ENCODE data around the gene CHD9. TPM values are rescaled to one million over a fixed set of nuclear protein-coding genes. Genes with fewer than 3 reads are reported as not detected.
"Not testable (repeated sequence)": the region's sequence is repeated elsewhere in the genome, so short reads cannot be mapped to it uniquely, and the experiment has no call there.

The CHD9 gene
- total RNA-seq, 2 experiments from 2014 or later: 12.7 to 14.0 TPM

DNA sequence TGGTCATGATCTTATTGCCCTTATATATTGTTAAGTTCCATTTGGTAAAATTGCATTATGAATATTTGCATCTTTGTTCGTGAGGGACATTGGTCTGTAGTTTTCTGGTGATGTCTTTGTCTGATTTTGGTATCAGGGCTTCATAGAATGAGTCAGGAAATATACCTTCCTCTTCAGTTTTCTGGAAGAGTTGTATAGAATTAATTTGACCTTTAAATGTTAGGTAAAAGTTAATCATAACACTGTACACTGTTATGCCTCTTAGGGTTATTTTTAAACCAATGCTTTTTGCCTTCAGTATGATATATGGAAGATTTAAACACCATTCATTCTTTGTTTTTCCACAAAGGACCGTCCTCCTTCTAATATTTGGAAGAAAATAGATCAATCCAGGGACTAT lies 180.0 kb downstream of the CHD9 start:
- Mint-ChIP-seq H3K4me3 (no peak overlapping the region), H3K9me3 (no peaks in the 10 kb centered on the region), H3K27me3 (no peaks in the 10 kb centered on the region), H3K36me3 (peaks cover 18% of the 10 kb centered on the region), H3K4me1 (peaks cover 5% of the 10 kb centered on the region), H3K27ac (no peak overlapping the region)
- DNase-seq: no peak

DNA sequence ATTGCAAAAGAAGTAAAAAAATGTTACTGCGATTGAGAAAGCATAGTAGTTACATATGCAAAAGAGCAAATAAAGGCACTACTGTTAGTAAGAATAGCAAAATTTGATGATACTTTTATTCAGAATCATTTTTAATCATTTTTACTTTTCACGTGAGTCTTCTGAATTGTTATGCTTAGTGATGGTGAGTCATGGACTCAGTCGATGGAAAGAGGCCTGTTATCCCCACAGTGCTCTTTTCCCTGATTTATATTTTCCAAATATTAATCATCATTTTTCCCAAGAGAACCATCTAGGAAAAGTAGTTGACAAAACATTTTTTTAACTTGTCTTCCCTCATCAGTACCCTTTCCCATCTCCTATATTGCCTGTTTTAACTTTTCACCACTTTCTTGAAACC lies 181.1 kb downstream of the CHD9 start:
- Mint-ChIP-seq H3K9me3 (no peaks in the 10 kb centered on the region), H3K27me3 (no peaks in the 10 kb centered on the region), H3K4me1 (peaks cover 5% of the 10 kb centered on the region), H3K36me3 (peaks cover 16% of the 10 kb centered on the region), H3K27ac (no peak overlapping the region), H3K4me3 (no peak overlapping the region)
- DNase-seq: no peak

DNA sequence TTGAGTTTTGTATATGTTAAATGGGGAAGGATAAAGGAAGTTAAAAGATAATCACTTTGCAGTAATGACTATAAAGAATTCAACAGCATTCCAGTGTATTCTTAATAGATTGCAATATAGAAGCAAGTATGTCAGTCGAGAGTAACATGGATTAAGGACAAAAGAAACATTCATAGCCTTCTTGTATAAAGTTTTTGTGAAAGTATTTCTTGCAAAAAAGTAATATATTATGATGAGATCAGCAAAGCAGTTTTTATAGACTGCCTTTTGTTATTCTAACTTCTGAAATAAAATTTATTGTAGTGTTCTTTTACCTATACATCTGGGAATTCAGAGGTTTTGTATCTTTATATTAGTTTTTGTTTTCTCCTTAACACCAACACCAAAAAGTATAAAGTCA lies 194.5 kb downstream of the CHD9 start:
- Mint-ChIP-seq H3K27me3 (no peaks in the 10 kb centered on the region), H3K4me1 (no peaks in the 10 kb centered on the region), H3K27ac (no peak overlapping the region)

DNA sequence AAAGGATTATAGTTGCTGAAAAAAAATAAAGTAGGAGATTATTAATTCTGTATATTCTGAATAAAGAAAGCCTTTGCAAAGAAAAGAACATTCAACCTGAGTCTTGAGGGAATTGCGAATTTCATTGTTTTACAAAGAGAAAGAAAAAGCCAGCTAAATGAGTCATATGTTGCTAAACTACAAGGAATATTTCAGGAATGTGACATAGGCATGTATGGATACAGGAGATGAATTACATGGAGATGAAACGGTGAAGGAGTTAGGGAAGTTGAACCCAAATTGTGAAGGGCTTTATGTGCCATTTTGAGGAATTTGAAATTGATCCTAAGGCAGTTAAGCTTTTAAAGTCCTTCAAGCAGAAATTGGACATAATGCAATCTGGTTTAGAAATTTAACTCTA lies 202.2 kb downstream of the CHD9 start:
- H3K27me3 Mint-ChIP-seq: no peaks in the 10 kb centered on the region
- no peaks in the 10 kb centered on the region for H3K4me1 Mint-ChIP-seq
- peaks cover 37% of the 10 kb centered on the region for H3K36me3 Mint-ChIP-seq
- H3K4me3 Mint-ChIP-seq: no peak overlapping the region
- H3K9me3 Mint-ChIP-seq: peaks cover 1% of the 10 kb centered on the region
- DNase-seq: no peak
- no peak overlapping the region for H3K27ac Mint-ChIP-seq

More for the DNA sequence above, 194.5 kb downstream of the CHD9 start:
- no peak for DNase-seq
- H3K9me3 Mint-ChIP-seq: no peaks in the 10 kb centered on the region
- no peak overlapping the region for H3K4me3 Mint-ChIP-seq
- peaks cover 23% of the 10 kb centered on the region for H3K36me3 Mint-ChIP-seq

DNA sequence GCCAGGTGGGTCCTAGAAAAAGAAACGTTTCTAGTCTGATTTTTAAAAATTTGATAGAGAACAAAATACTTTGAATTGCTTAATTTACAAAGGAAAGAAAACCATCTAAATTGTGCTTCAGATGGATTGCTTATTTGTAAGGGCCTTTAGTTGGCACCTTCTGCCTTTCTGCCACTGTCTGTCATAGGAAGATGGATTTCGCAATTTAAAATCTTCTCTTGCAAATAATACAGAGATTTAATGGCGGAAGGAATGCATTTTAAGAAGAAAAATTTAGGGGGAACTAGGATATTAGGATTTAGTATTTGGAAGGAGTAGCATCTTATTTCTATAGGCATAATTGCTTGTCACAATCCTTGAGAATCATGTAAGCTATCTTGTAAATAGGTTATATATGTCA lies 204.0 kb downstream of the CHD9 start:
- Mint-ChIP-seq H3K4me1 (no peaks in the 10 kb centered on the region), H3K27ac (no peak overlapping the region), H3K4me3 (no peak overlapping the region), H3K27me3 (no peaks in the 10 kb centered on the region), H3K9me3 (peaks cover 1% of the 10 kb centered on the region), H3K36me3 (peaks cover 32% of the 10 kb centered on the region)
- DNase-seq: no peak

DNA sequence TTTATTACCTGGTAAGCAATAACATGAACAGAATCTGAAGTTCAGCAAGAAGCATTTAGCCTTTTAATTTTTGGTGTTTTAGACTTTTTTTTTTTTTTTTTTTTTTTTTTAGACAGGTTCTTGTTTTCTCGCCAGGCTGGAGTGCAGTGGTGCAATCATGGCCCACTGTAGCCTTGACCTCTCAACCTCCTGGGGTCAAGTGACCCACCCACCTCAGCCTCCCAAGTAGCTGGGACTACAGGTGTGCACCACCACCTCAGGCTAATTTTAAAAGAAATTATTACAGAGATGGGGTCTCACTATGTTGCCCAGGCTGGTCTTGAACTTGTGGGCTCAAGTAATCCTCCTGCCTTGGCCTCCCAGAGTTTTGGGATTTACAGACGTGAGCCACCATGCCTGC lies 206.5 kb downstream of the CHD9 start:
- peaks cover 29% of the 10 kb centered on the region for H3K36me3 Mint-ChIP-seq
- DNase-seq: no peak
- peaks cover 1% of the 10 kb centered on the region for H3K9me3 Mint-ChIP-seq
- no peak overlapping the region for H3K4me3 Mint-ChIP-seq
- no peaks in the 10 kb centered on the region for H3K4me1 Mint-ChIP-seq
- no peaks in the 10 kb centered on the region for H3K27me3 Mint-ChIP-seq
- H3K27ac Mint-ChIP-seq: no peak overlapping the region

DNA sequence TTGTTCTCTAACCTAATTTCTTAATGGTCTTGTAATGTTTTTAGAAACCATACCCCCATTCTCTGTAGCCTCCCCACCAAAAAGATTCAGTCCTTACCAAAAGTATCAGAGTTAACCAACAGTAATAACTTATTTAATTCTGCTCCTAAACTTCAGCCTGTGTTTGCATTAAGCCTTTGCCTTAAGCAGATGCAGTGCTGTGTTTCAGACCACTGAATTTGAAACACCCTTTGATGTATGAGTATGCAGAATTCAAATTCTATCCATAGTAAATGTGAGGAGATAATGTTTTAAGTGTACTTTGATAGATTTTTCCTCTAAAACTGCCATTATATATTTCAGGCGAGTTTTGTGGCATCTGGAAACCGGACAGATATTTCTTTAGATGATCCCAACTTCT lies 207.9 kb downstream of the CHD9 start:
- no peaks in the 10 kb centered on the region for H3K27me3 Mint-ChIP-seq
- peaks cover 20% of the 10 kb centered on the region for H3K36me3 Mint-ChIP-seq
- no peak overlapping the region for H3K27ac Mint-ChIP-seq
- H3K9me3 Mint-ChIP-seq: peaks cover 1% of the 10 kb centered on the region
- H3K4me1 Mint-ChIP-seq: no peaks in the 10 kb centered on the region
- no peak overlapping the region for H3K4me3 Mint-ChIP-seq
- DNase-seq: no peak

DNA sequence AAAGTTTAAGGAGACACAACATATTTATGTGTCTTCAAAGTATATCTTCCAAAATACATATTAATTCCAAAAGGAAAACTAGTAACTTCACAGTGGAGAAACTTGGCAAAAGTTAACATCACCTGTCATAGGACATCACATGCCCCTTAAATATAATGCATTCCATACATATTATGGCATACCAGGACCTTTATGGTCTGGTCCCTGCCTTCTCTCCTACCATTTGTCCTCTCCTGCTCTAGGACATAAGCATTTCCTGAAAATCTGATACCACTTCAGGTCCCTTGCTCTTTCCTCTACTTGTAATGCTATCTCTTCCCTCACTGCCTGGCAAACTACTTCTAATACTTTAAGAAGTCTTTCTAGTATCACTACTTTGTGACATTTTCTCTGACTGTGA lies 211.4 kb downstream of the CHD9 start:
- Mint-ChIP-seq H3K27me3 (no peaks in the 10 kb centered on the region), H3K27ac (no peak overlapping the region), H3K9me3 (no peaks in the 10 kb centered on the region), H3K36me3 (peaks cover 6% of the 10 kb centered on the region), H3K4me3 (no peak overlapping the region), H3K4me1 (no peaks in the 10 kb centered on the region)
- DNase-seq: no peak

DNA sequence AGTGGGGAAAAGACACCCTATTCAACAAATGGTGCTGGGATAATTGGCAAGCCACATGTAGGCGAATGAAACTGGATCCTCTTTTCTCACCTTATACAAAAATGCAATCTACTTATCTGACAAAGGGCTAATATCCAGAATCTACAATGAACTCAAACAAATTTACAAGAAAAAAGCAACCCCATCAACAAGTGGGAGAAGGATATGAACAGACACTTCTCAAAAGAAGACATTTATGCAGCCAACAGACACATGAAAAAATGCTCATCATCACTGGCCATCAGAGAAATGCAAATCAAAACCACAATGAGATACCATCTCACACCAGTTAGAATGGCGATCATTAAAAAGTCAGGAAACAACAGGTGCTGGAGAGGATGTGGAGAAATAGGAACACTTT lies 223.7 kb downstream of the CHD9 start:
- not testable (repeated sequence) for H3K4me1 Mint-ChIP-seq, H3K9me3 Mint-ChIP-seq, H3K4me3 Mint-ChIP-seq, DNase-seq, H3K27ac Mint-ChIP-seq, H3K27me3 Mint-ChIP-seq
- H3K36me3 Mint-ChIP-seq: peaks cover 14% of the 10 kb centered on the region

DNA sequence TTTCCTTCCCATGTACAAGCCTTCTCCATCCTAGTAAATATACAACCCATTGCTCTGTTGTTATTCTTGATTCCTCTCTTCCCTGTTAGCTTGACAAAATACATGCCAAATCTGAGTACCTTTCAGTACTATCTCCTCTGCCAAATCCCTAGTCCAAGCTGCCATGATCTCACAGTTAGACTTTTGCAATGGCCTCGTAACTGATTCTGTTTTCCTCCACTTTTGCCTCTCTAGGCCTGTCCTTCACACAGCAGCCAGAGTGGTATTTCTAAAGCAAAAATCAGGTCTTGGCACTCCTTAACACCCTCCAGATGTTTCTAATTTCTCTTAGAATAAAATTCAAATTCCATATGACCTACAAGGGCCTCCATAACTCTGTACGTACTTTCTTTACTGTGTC lies 226.5 kb downstream of the CHD9 start:
- peaks cover 9% of the 10 kb centered on the region for H3K36me3 Mint-ChIP-seq
- no peaks in the 10 kb centered on the region for H3K27me3 Mint-ChIP-seq
- no peak for DNase-seq
- no peak overlapping the region for H3K27ac Mint-ChIP-seq
- no peaks in the 10 kb centered on the region for H3K4me1 Mint-ChIP-seq
- H3K9me3 Mint-ChIP-seq: peaks cover 2% of the 10 kb centered on the region
- no peak overlapping the region for H3K4me3 Mint-ChIP-seq

DNA sequence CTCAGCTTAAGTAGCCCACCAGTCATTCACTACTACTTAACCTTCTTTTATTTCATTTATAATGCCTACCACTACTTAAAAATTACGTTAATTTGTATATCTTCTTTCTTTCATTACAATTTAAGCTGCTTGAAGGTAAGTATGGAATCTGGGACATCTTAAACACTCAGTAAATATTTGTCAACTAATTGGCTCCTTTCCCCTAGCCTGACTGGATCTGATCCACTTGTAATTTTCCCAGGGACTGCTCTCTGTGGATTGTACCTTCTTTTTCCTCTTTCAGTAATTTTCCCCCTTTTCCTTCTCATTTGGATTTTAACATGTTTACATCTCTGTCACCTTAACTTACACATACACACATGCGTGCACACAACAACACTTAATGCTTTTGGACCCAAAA lies 227.1 kb downstream of the CHD9 start:
- H3K9me3 Mint-ChIP-seq: peaks cover 2% of the 10 kb centered on the region
- H3K36me3 Mint-ChIP-seq: peaks cover 9% of the 10 kb centered on the region
- no peaks in the 10 kb centered on the region for H3K27me3 Mint-ChIP-seq
- no peaks in the 10 kb centered on the region for H3K4me1 Mint-ChIP-seq
- H3K27ac Mint-ChIP-seq: no peak overlapping the region
- DNase-seq: no peak
- no peak overlapping the region for H3K4me3 Mint-ChIP-seq

DNA sequence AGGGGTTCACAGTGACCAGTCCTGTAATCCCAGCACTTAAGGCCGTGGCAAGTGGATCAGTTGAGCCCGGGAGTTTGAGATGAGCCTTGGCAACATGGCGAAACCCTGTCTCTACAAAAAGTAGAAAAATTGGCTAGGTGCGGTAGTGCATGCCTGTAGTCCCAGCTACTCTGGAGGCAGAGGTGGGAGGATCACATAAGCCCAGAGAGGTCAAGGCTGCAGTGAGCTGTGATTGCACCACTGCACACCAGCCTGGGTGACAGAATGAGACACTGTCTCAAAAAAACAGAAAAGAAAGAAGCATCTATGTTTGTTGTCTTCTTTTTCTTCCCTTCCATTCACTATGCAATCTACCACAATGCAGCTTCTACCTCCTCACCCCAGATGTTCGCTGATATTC lies 227.5 kb downstream of the CHD9 start:
- DNase-seq: no peak
- Mint-ChIP-seq H3K27ac (no peak overlapping the region), H3K27me3 (no peaks in the 10 kb centered on the region), H3K9me3 (peaks cover 2% of the 10 kb centered on the region), H3K4me1 (no peaks in the 10 kb centered on the region), H3K36me3 (peaks cover 9% of the 10 kb centered on the region), H3K4me3 (no peak overlapping the region)

DNA sequence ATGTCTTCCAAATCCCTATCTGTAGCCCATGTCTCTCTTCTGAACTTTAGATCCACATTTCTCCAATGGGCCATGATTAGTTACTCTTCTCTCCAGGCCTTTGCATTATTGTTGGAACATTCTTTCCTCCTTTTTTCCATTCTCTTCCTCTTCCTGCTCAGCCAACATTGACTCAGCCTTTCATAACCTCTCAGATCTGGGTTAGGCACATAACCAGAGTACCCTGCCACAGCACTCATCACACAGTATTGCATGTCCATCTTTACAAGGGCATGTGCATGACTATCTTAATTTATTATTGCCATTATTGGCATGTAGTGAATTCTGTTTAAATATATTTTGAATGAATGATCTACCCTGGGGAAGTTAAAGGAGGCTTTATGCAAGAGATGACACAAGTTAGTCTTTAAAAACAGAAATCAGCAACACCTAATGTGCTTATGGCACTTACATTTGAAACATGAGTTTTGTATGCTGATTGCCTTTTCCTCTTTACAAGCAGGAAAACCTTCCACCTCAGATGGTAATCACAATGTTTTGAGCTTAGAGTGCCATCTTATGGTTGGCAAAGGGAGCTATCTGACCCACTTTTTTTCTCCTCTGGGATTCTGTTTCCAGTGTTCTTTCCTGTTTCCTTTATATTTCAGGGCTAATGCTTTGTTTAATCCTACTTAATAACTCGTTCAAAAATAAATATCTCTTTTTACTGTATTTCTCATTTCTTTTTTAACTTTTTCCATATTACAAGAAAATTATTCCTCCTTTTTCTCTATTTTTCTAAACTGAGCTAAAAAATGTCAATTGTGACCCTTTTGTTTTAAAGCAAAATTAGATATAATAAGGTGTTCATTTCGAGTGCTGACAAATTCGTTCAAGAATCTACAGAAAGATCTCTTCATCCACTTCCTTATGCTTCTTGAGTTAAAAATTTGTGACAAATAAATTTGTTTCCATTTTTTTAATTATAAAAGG lies 228.5 kb downstream of the CHD9 start:
- Mint-ChIP-seq H3K27me3 (no peaks in the 10 kb centered on the region), H3K27ac (no peak overlapping the region), H3K4me3 (no peak overlapping the region), H3K9me3 (no peaks in the 10 kb centered on the region), H3K36me3 (peaks cover 3% of the 10 kb centered on the region), H3K4me1 (no peaks in the 10 kb centered on the region)
- DNase-seq: no peak

DNA sequence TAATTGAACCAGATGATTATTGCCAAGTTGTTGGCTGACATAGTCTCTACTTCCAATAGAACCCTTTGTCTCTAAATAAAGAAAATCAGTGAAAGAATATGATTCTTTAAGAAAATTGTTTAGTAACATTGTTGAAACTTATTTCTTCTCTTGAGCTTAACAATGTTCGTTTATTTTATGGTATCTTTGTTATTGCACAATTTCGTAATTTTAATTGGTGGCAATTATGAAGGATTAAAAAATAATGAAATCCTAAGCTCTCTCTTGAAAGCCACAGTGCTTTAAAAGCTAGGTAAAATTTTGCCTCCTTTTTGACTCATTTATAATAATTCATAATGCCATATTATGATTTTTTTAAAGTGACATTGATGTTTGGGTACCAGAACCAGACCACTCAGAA lies 230.4 kb downstream of the CHD9 start:
- H3K9me3 Mint-ChIP-seq: no peaks in the 10 kb centered on the region
- peaks cover 1% of the 10 kb centered on the region for H3K36me3 Mint-ChIP-seq
- no peaks in the 10 kb centered on the region for H3K27me3 Mint-ChIP-seq
- no peak overlapping the region for H3K4me3 Mint-ChIP-seq
- H3K4me1 Mint-ChIP-seq: no peaks in the 10 kb centered on the region
- DNase-seq: no peak
- no peak overlapping the region for H3K27ac Mint-ChIP-seq

DNA sequence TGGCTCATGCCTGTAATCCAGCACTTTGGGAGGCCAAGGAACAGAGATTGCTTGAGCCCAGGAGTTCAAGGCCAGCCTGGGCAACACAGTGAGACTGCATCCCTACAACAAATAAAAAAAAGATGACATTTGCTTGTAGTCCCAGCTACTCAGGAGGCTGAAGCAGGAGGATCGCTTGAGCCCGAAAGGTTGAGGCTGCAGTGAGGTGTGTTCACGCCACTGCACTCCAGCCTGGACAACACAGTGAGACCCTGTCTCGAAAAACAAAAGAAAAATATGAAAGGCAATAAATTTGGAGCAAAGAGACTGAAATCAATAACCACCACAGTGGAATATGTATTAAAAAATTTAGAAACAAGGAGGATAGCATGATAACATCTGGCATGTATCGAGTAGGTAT lies 235.7 kb downstream of the CHD9 start:
- Mint-ChIP-seq H3K27ac (no peak overlapping the region), H3K4me1 (peaks cover 2% of the 10 kb centered on the region), H3K4me3 (no peak overlapping the region), H3K27me3 (no peaks in the 10 kb centered on the region), H3K36me3 (peaks cover 7% of the 10 kb centered on the region), H3K9me3 (no peaks in the 10 kb centered on the region)
- no peak for DNase-seq

DNA sequence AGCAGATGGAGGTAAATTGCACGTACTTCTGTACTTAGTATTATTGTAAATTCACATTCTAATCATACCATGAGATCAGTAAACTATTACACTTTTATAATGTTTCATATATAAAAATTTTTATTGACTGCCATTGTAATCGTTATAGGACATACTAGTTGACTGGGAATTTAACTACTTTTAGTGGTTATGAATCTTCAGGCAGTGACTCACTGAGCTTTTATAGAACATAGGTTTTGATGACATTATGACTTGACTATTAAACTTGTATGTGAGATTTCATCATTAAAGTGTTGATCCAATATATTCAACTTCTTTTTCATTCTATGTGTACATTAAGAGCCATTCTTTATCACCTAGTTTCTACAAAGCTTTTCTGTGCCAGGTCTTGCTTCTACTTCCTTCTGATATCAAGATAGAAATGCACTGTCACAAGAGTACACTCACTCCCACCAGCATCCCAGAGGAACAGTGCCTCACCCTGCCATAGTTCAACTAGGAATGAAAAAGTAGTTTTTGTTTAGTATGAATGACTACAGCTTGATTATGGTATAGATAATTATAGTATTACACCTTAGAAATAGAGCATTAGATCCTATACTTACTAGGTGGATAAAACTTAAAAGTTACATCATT lies 237.1 kb downstream of the CHD9 start:
- Mint-ChIP-seq H3K36me3 (peaks cover 7% of the 10 kb centered on the region), H3K27ac (no peak overlapping the region)

More for the DNA sequence above, 237.1 kb downstream of the CHD9 start:
- H3K9me3 Mint-ChIP-seq: no peaks in the 10 kb centered on the region
- peaks cover 2% of the 10 kb centered on the region for H3K4me1 Mint-ChIP-seq
- no peaks in the 10 kb centered on the region for H3K27me3 Mint-ChIP-seq
- H3K4me3 Mint-ChIP-seq: no peak overlapping the region
- no peak for DNase-seq
